VCaP (cell line): ENCODE measurements around the gene RNF32.

ENCODE experiments used
- H3K27ac ChIP-seq: fragments of 450-650 bp; 2 replicates; pipeline ENCODE4 v1.5.1; 2017
- CTCF ChIP-seq: fragments of 450-650 bp; conservative IDR thresholded peaks from 2 replicates; pipeline ENCODE4 v1.5.1; 2017; ENCODE audit warnings: mild to moderate bottlenecking, moderate library complexity

The RNF32 gene

GRCh38 chr7:156652886-156653568 lies 12.5 kb downstream of the RNF32 start:
- no peak overlapping the region for H3K27ac ChIP-seq
- no peak for TF ChIP-seq CTCF

- no peak for TF ChIP-seq CTCF
- H3K27ac ChIP-seq = no peak overlapping the region
Measured at GRCh38 chr7:156654511-156655234, 14.1 kb downstream of the RNF32 start.

- no peak for TF ChIP-seq CTCF
- no peak overlapping the region; the same call in 1 of the 2 replicates for H3K27ac ChIP-seq
Measured at GRCh38 chr7:156655251-156655650, 14.7 kb downstream of the RNF32 start.

GRCh38 chr7:156655983-156656382 lies 15.4 kb downstream of the RNF32 start:
- no peak for TF ChIP-seq CTCF
- no peak overlapping the region; the same call in 1 of the 2 replicates for H3K27ac ChIP-seq

GRCh38 chr7:156656598-156656997 lies 16.0 kb downstream of the RNF32 start:
- H3K27ac ChIP-seq = no peak overlapping the region; the same call in 1 of the 2 replicates
- TF ChIP-seq CTCF = no peak

- TF ChIP-seq CTCF = no peak
- H3K27ac ChIP-seq = no peak overlapping the region
Measured at GRCh38 chr7:156657681-156658080, 17.1 kb downstream of the RNF32 start.

- TF ChIP-seq CTCF = no peak
- no peak overlapping the region for H3K27ac ChIP-seq
Measured at GRCh38 chr7:156659203-156659602, 18.6 kb downstream of the RNF32 start.
